HG02852 (cell line): ENCODE data around the gene PHF20.
"Not testable (repeated sequence)": the region's sequence is repeated elsewhere in the genome, so short reads cannot be mapped to it uniquely, and the experiment has no call there.

ENCODE experiments used
- ATAC-seq: cut with Tn5 transposase; IDR thresholded peaks from one replicate; pipeline ENCODE4 v1.9.1; 2021; ENCODE audit warnings: mild to moderate bottlenecking, moderate library complexity; ENCODE audit not compliant: unreplicated experiment

PHF20 gene

GRCh38 chr20:35883336-35883777 lies 111.5 kb downstream of the PHF20 start:
- ATAC-seq, result no peak

- no peak for ATAC-seq
These were observed 112.1 kb downstream of the PHF20 start for GRCh38 chr20:35883778-35884540.

GRCh38 chr20:35884541-35884865 lies 112.7 kb downstream of the PHF20 start:
- ATAC-seq, result no peak

- ATAC-seq, result no peak
These were observed 113.4 kb downstream of the PHF20 start for GRCh38 chr20:35885212-35885611.

- no peak for ATAC-seq
These were observed 114.7 kb downstream of the PHF20 start for GRCh38 chr20:35886537-35886936.

GRCh38 chr20:35887393-35888064 lies 115.7 kb downstream of the PHF20 start:
- ATAC-seq, result no peak

GRCh38 chr20:35888657-35889056 lies 116.8 kb downstream of the PHF20 start:
- no peak for ATAC-seq

GRCh38 chr20:35891375-35891774 lies 119.6 kb downstream of the PHF20 start:
- no peak for ATAC-seq

- ATAC-seq, result no peak
These were observed 121.1 kb downstream of the PHF20 start for GRCh38 chr20:35892871-35893270.

GRCh38 chr20:35893942-35894341 lies 122.1 kb downstream of the PHF20 start:
- ATAC-seq, result peak; percentile 76

- not testable (repeated sequence) for ATAC-seq
These were observed 123.7 kb downstream of the PHF20 start for GRCh38 chr20:35895516-35895915.

GRCh38 chr20:35899064-35899463 lies 127.2 kb downstream of the PHF20 start:
- no peak for ATAC-seq

- not testable (repeated sequence) for ATAC-seq
These were observed 129.4 kb downstream of the PHF20 start for GRCh38 chr20:35901230-35901629.

GRCh38 chr20:35901678-35902544 lies 130.1 kb downstream of the PHF20 start:
- ATAC-seq, result no peak

GRCh38 chr20:35902545-35902941 lies 130.7 kb downstream of the PHF20 start:
- no peak for ATAC-seq

- ATAC-seq, result no peak
These were observed 132.0 kb downstream of the PHF20 start for GRCh38 chr20:35903843-35904242.

GRCh38 chr20:35904982-35905663 lies 133.3 kb downstream of the PHF20 start:
- ATAC-seq, result no peak

- no peak for ATAC-seq
These were observed 135.3 kb downstream of the PHF20 start for GRCh38 chr20:35907017-35907701.

- ATAC-seq, result no peak
These were observed 136.2 kb downstream of the PHF20 start for GRCh38 chr20:35908007-35908406.

GRCh38 chr20:35909176-35909575 lies 137.4 kb downstream of the PHF20 start:
- ATAC-seq, result no peak
